Heart left ventricle (tissue), 16 donors: Measurements from ENCODE around the gene TMEM214. TPM values are rescaled to one million over a fixed set of nuclear protein-coding genes. Genes with fewer than 3 reads are reported as not detected.

Source experiments
- ATAC-seq, 4 donors: fragments of 200-7000 bp; cut with Tn5 transposase; one replicate each; pipeline ENCODE4 v1.9.1; 2020 to 2022; ENCODE audit warnings: moderate library complexity in 4 of 4, mild to moderate bottlenecking in 3 of 4, moderate number of reproducible peaks in 1 of 4
- DNase-seq, 5 donors: peaks; one replicate each; pipeline ENCODE4 v3.0.0-alpha.2; 2020
- H3K27ac ChIP-seq, 12 donors: fragments of 200-600 bp; sonication (generic) in 4 of 12; one replicate each; pipeline versions ENCODE4 v1.5.0 to v1.8.0; 2016 to 2022; ENCODE audit warnings: mild to moderate bottlenecking in 2 of 12
- H3K27me3 ChIP-seq, 9 donors: fragments of 200-600 bp; sonication (generic) in 2 of 9; one replicate each; pipeline versions ENCODE4 v1.5.1 to v1.8.0; 2016 to 2022; ENCODE audit warnings: mild to moderate bottlenecking in 3 of 9
- H3K36me3 ChIP-seq, 9 donors: fragments of 200-600 bp; sonication (generic) in 2 of 9; one replicate each; pipeline versions ENCODE4 v1.5.0 to v1.8.0; 2018 to 2022; ENCODE audit warnings: mild to moderate bottlenecking in 2 of 9
- H3K4me1 ChIP-seq, 12 donors: fragments of 200-600 bp; sonication (generic) in 4 of 12; one replicate each; pipeline versions ENCODE4 v1.5.0 to v1.8.0; 2016 to 2022; ENCODE audit warnings: mild to moderate bottlenecking in 3 of 12
- H3K4me3 ChIP-seq, 12 donors: fragments of 200-600 bp; sonication (generic) in 4 of 12; one replicate each; pipeline versions ENCODE4 v1.5.0 to v1.8.0; 2017 to 2022; ENCODE audit warnings: mild to moderate bottlenecking in 9 of 12, moderate library complexity in 4 of 12
- H3K9me3 ChIP-seq, 12 donors: fragments of 200-600 bp; sonication (generic) in 4 of 12; one replicate each; pipeline versions ENCODE4 v1.5.0 to v1.8.0; 2016 to 2022; ENCODE audit warnings: mild to moderate bottlenecking in 1 of 12
- CTCF ChIP-seq, 12 donors: fragments of 200-600 bp; sonication (generic) in 4 of 12; IDR thresholded peaks; one replicate each; pipeline versions ENCODE4 v1.5.0 to v1.8.0; 2018 to 2022; ENCODE audit warnings: antibody characterized with exemption in 12 of 12, mild to moderate bottlenecking in 5 of 12
- POLR2A ChIP-seq, 2 donors: fragments of 450-650 bp; IDR thresholded peaks; one replicate each; pipeline ENCODE4 v1.6.1; 2017; ENCODE audit warnings: antibody characterized with exemption in 2 of 2, mild to moderate bottlenecking in 2 of 2, moderate library complexity in 2 of 2
- WGBS, 4 donors: extraction: QIAGEN DNeasy Blood & Tissue Kit in 2 of 4; methylation state at CpG; one replicate each; pipeline versions ENCODE4 v1.1.5 to v1.1.7; 2013 to 2018; 5-methylcytosine and 5-hydroxymethylcytosine counted together
- intact Hi-C, 10 donors: fragments of 100-400 bp; cut with DNase I; formaldehyde crosslinking; loops; one replicate each; pipeline versions ENCODE4 v1.11.1 to v1.14.2; 2022
- polyA plus RNA-seq, 2 donors: library from polyadenylated mRNA; stranded (reverse); fragments of 200-250 nt; gene quantifications; one replicate each; pipeline ENCODE4 v1.2.3, GENCODE V29; 2013
- total RNA-seq, 9 donors: library from RNA; depleted of rRNA in 2 of 9; stranded (reverse); fragments of >200 nt in 2 of 9; fragmentation: NEBNext Ultra II Directional in 3 of 9; extraction: Animal tissue kit (Norgen Biotek cat#: 25700) in 3 of 9; gene quantifications; one replicate each; pipeline versions ENCODE4 v1.1.0 to v1.2.4, GENCODE V29; 2016 to 2023
- donor health status: ischemic (EF 13 %, LVEDD 7.1; RV severe dilation, severe dysfunction).
- donor health status: healthy with polysubstance abuse.
- donor health status: DM: no; HTN: yes; CAD: no.
- donor health status: DM: no; HTN: no; CAD: no.
- donor health status: ischemic (EF 25% LVEDD 6.9; RV normal size, moderate dysfunction).
- donor health status: ischemic (EF 25% LVEDD 5.7; RV mildly dilated, moderate dysfunction).
- donor health status: healthy.
- donor health status: DM: yes; HTN: yes; CAD: no.
- donor health status: ischemic (EF 35%, LVEDD 5.7; RV mildly dilated, moderate dysfunction).
- donor health status: nonischemic (EF 11% LVEDD 7.7; RV severe dilation, severe dysfunction).
- donor health status: DM: yes; HTN: yes; CAD: no.
- donor health status: PGD.
- donor health status: ischemic (EF 29% LVEDD 5.4; RV normal size, mild dysfunction).
- donor health status: nonischemic (EF 23%, LVEDD 6.1; RV moderate dilation, normal function).

The TMEM214 gene
- total and polyA plus RNA-seq, 11 donors: 18.3 to 58.0 (median 31.6) TPM

- Histone ChIP-seq H3K27ac (no peak overlapping the region), H3K27me3 (no peaks in the 10 kb centered on the region), H3K4me3 (no peak overlapping the region), H3K9me3 (no peaks in the 10 kb centered on the region), H3K36me3 (peaks cover 0 to 81% (median 69%) of the 10 kb centered on the region in 9 donors), H3K4me1 (peaks cover 0 to 33% (median 16%) of the 10 kb centered on the region in 12 donors)
- intact Hi-C loops: loop anchor here in 4 of 10 donors (5.0 to 10.0 kb wide), 2 partner anchors 34 to 47 kb away; partner anchors contain the start of genes KHK (in 3 of the 4) and OST4 (in 1 of the 4)
- ATAC-seq (peak in 1 of 4 donors; percentile 8), DNase-seq (no peak)
- TF ChIP-seq POLR2A (IDR thresholded peaks at IDR 0.05): no peak
- no peak for TF ChIP-seq CTCF (IDR thresholded peaks at IDR 0.05)
- 89 to 93% (median 92%) methylated on average over 5 to 6 of the region's 6 CpGs for WGBS, 4 donors
These were observed 5.2 kb downstream of the TMEM214 start for GRCh38 chr2:27038012-27038411.

GRCh38 chr2:27038631-27039339 lies 6.0 kb downstream of the TMEM214 start:
- H3K4me3 ChIP-seq: no peak overlapping the region
- TF ChIP-seq CTCF (IDR thresholded peaks at IDR 0.05) (no peak), POLR2A (IDR thresholded peaks at IDR 0.05) (no peak)
- no peaks in the 10 kb centered on the region for H3K27me3 ChIP-seq
- peaks cover 0 to 85% (median 69%) of the 10 kb centered on the region in 9 donors for H3K36me3 ChIP-seq
- intact Hi-C loops: loop anchor here in 4 of 10 donors (5.0 to 10.0 kb wide), 2 partner anchors 34 to 46 kb away; partner anchors contain the start of genes KHK (in 3 of the 4) and OST4 (in 1 of the 4)
- no peaks in the 10 kb centered on the region for H3K9me3 ChIP-seq
- DNase-seq (no peak), ATAC-seq (no peak)
- peaks cover 0 to 27% (median 12%) of the 10 kb centered on the region in 12 donors for H3K4me1 ChIP-seq
- no peak overlapping the region for H3K27ac ChIP-seq
- 83 to 90% (median 87%) methylated on average over 14 to 17 of the region's 17 CpGs for WGBS, 4 donors

- Histone ChIP-seq H3K4me1 (peaks cover 0 to 21% (median 5%) of the 10 kb centered on the region in 12 donors), H3K36me3 (peaks cover 0 to 85% (median 69%) of the 10 kb centered on the region in 9 donors), H3K27me3 (no peaks in the 10 kb centered on the region), H3K9me3 (no peaks in the 10 kb centered on the region), H3K27ac (no peak overlapping the region), H3K4me3 (no peak overlapping the region)
- 91 to 97% (median 94%) methylated on average over 5 to 6 of the region's 6 CpGs for WGBS, 4 donors
- DNase-seq: peak in 1 of 5 donors; percentile 10
- ATAC-seq: no peak
- intact Hi-C loops: loop anchor here in 4 of 10 donors (5.0 to 10.0 kb wide), 2 partner anchors 33 to 45 kb away; partner anchors contain the start of genes KHK (in 3 of the 4) and OST4 (in 1 of the 4)
- no peak for TF ChIP-seq CTCF (IDR thresholded peaks at IDR 0.05)
- no peak for TF ChIP-seq POLR2A (IDR thresholded peaks at IDR 0.05)
These were observed 6.7 kb downstream of the TMEM214 start for GRCh38 chr2:27039426-27039825.

GRCh38 chr2:27039871-27040270 lies 7.1 kb downstream of the TMEM214 start:
- ATAC-seq: no peak
- WGBS, 4 donors: 97% methylated on average over 7 of the region's 7 CpGs
- DNase-seq: peak in 1 of 5 donors; percentile 5
- Histone ChIP-seq H3K36me3 (peaks cover 0 to 83% (median 68%) of the 10 kb centered on the region in 9 donors), H3K27ac (no peak overlapping the region), H3K4me1 (peaks cover 0 to 16% (median 2%) of the 10 kb centered on the region in 12 donors), H3K4me3 (no peak overlapping the region), H3K9me3 (no peaks in the 10 kb centered on the region), H3K27me3 (no peaks in the 10 kb centered on the region)
- TF ChIP-seq CTCF (IDR thresholded peaks at IDR 0.05): no peak
- no peak for TF ChIP-seq POLR2A (IDR thresholded peaks at IDR 0.05)
- intact Hi-C loops: loop anchor here in 4 of 10 donors (5.0 to 10.0 kb wide), 2 partner anchors 32 to 45 kb away; partner anchors contain the start of genes KHK (in 3 of the 4) and OST4 (in 1 of the 4)
